CD4-positive, alpha-beta T cell treated with Interferon alpha-2 for 1 hour (primary cell): ENCODE data around the gene FGF16.
"Not testable (repeated sequence)": the region's sequence is repeated elsewhere in the genome, so short reads cannot be mapped to it uniquely, and the experiment has no call there.

Experiments
- DNase-seq, 2 donors: peaks; one replicate each; pipeline ENCODE4 v3.0.0-alpha.2; 2020 to 2022

The FGF16 gene

DNA sequence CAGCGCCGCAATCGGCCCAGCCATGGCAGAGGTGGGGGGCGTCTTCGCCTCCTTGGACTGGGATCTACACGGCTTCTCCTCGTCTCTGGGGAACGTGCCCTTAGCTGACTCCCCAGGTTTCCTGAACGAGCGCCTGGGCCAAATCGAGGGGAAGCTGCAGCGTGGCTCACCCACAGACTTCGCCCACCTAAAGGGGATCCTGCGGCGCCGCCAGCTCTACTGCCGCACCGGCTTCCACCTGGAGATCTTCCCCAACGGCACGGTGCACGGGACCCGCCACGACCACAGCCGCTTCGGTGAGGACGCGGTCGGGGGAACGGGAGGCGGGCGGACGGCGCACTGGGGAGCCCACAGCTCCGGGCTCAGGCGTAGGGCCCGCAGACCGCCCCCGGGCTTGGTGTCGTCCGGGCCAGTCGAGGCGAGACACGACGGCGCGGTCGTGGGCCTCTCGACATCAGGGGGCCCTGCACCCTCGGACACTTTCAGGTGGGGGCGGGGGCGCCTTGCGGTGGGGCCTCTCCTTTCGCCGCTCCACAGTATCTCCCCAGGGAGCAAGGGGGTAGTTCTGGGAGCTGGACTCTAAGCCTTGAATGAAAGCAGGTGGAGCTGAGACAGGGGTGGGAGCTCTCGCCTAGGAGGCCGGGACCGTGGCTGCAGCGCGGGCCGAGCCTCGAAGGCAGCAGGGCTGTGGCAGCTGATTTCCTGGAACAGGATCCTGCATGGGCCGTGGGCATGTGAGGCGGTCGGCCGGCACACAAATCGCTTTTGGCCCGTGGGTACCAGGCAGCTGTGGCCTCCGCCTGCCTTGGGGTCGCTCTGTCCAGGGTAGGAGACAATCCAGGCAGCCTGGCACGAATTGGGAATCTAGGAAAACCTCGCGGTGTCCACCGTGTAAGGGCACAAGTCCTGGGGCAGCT is 722 bp downstream of the FGF16 start:
- no peak for DNase-seq

DNA sequence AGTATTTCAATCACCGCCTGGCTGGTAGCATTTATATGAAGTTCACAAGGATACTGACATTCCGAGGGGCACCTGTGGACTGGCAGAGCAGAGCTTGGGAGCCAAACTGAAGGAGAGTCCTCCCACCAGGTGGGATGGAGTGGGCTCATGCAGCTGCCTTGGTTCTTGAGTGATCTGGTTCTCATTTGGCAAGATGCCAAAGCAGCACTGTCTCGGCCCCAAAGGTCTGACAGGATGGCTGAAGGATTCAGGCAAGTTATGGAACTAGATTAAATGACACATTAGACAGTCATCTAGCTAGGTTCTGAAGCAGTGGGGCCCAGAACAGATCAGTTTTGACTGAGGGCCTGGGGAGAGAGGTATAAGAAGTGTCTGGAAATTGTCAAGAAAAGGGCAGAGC is 3.2 kb downstream of the FGF16 start:
- no peak for DNase-seq

DNA sequence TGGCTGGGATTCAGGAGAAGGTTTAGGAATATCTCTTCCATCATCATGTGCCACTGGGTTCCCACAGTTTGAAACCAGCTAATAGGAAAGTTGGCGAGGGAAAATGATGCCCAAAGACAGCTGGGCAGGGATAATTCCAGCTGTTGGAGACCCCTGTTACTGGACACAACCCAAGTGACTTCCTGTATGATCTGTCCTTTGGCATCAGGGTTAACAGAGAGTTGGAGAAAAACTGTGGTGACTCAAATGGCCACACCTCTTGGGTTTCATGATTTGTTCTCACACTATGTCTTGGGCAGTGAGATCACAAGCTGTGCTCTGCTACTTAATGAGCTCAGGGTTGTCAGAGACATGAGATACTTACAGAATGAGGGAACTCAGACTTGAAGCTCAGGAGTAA is 3.8 kb downstream of the FGF16 start:
- DNase-seq, result no peak

DNA sequence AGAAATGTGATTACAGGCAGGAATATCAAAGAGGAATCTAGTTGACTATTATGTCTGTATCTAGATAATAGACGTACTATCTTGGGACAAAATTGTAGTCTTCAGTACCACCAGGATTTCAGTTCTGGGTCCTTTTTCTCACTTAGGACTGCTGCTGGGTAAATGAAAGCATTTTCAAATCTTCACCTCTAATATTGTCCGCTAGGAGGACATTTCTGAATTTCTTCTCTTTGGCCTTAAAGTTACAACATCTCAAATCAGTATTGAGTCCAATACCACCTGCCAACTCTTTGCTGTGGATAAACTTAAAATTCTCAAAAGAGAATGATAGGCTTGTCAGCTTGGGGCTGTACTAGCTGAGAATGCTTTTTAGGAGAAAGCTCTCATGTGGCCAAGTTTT is 6.0 kb downstream of the FGF16 start:
- DNase-seq, result no peak

DNA sequence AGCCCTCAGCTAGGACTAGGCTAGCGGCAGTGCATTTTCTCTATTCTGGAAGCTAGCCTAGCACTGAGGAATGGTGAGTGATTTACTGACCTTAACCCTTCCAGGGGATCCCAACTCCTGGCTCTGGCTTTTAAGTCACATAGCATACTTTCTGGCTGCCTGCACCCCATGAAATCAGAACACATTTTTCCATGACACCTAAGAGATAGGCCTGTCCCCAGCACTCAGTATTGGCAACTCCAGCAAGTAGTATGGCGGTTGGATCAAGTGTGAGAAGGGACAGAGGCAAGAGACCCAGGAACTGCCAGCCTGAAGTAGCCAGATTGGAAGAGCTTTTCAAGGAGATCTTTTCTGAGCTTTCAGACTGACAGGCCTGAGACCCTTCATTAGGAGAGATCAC is 8.2 kb downstream of the FGF16 start:
- no peak for DNase-seq

DNA sequence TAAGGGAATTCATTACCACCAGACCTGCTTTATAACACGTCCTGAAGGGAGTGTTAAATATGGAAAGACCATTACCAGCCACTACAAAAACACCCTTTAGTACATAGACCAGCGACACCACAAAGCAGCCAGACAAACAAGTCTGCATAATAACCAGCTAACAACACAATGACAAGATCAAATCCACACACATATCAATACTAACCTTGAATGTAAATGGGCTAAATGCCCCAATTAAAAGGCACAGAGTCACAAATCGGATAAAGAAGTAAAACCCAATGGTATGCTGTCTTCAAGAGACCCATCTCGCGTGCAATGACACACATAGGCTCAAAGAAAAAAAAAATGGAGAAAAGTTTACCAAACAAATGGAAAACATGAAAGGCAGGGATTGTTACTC is 36.9 kb downstream of the FGF16 start:
- no peak for DNase-seq

DNA sequence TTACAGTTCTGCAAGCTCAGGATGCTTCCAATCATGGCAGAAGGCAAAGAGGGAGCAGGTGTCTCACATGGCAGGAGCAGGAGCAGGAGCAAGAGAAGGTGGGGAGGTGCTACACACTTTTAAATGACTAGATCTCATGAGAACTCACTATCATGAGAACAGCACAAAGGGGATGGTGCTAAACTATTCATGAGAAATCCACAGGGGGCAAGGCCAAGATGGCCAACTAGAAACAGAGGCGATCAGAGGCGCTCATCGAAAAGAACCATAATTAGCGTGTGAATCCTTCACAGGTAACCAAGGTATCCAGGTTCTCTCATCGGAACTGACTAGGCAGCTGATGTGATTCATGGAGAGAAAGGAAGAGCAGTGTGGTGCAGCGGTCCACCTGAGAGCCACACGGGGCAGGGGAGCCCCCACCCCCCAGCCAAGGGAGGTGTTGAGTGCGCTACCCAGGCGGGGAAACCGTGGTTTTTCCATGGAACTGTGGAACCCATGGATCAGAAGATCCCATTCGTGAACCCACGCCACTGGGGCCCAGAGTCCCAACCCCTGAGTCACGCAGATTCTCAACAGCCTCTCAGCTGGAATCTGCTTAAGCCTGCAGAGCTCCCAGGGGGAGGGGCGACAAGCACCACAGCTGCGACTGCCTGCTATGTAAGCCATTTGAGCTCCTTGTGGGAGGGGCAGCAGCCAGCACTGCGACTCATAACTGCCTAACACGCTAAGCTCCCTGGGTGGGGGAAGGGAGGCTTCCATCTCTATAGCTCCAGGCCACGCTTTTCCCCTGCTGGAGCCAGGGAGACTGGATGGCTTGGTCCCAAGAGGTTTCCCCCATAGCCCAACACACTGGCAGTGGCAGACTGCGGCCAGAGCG is 46.7 kb downstream of the FGF16 start:
- DNase-seq, result no peak

DNA sequence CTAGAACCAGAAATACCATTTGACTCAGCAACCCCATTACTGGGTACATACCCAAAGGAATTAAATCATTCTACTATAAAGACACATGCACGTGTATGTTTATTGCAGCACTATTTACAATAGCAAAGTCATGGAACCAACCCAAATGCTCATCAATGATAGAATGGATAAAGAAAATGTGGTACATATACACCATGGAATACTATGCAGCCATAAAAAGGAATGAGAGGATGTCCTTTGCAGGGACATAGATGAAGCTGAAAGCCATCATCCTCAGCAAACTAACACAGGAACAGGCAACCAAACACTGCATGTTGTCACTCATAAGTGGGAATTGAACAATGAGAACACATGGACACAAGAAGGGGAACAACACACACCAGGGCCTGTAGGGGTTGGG is 53.0 kb downstream of the FGF16 start:
- not testable (repeated sequence) for DNase-seq

DNA sequence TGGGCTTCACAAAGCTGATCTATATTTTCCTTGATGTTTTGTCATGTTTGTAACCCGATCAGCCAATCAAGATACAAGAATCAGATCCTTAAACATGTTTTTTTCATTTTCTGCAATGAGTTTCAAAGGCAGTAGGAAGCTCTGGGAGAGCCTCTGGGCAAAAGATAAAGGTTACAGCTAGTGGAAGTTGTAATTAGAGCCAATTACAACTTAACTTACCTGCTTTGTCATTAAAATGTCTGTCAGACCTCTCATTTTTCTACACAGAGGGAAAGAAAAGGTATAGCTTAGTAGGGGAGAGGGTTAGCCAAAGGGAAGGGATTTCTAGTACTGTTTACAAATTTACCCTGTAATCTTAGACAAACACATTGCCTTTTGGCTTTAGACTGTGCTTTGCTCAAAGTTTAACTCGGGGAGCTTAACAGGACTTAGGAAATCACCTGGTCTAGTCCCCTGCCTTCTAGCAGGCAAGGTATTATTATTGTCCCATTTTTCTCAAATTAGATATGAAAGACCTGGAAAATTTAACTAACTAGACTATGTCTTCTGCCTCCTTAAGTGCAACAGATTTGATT is 55.8 kb downstream of the FGF16 start:
- no peak for DNase-seq

DNA sequence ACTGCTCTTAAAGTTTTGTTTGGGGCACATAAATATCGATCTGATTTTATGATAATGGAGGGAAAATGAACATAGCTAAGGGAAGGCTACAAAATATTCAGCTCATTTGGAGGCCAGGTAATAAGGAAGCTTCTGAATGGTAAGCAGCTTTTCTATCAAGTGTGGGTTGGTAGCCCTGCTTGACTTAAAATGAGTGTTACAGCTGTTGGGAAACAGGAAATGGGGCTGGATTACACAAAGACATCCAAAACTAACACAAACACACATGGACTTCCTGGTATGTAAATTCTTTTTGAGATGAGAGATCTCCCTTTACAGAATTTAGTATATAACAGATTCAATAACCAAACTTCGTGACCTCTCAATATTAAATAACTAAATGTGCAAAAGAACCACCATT is 58.0 kb downstream of the FGF16 start:
- no peak for DNase-seq
